ENCODE measurements around the gene CEP104.

CEP104 gene

DNA sequence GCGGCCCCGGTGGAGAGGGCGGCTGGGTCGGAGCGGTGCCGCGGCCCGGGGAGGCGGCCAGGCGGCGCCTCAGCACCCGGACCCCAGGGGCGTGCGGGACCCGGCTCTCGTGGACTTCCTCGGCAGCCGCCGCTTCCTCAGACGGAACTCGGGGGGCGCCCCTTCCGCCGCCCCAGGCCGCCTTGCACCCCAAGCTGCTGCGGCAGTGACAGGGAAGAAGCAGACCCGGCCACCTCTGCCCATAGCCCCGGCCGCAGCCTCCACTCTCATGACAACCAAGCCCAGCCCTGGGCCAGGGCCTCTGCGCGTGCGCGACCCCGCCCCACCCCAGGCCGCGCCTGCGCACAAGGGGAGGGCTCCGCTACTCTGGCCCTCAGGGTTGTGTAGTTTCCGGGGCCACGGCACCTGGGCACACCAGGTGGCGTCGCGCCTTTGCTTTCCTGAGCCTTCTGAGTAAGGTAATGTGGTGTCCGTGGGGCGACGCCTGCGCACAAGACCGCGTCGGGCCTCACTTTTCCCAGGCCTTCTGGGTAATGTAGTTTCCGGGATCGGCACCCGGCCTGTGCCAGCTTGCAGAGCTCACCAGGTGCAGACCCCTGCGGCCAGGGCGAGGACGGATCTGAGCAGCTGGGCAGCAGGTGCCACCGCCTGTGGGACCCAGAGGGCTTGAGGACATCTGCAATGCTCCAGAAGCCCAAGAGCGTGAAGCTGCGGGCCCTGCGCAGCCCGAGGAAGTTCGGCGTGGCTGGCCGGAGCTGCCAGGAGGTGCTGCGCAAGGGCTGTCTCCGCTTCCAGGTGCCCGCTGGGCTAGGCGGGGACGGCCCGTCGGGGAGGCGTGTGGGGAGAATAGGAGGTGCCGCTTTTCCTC lies at the start of gene CEP104, which contains the start of gene DFFB:
Gene CEP104, minus strand, starts transcription at position 289 of the 868 bp plus-strand sequence. CDS start 4,804 bp downstream, outside the sequence.
Gene DFFB, plus strand, starts transcription at position 554 of the 868 bp plus-strand sequence. Its CDS starts 128 bp downstream, at position 682.
- peak; percentile 84 to 94 for DNase-seq

DNA sequence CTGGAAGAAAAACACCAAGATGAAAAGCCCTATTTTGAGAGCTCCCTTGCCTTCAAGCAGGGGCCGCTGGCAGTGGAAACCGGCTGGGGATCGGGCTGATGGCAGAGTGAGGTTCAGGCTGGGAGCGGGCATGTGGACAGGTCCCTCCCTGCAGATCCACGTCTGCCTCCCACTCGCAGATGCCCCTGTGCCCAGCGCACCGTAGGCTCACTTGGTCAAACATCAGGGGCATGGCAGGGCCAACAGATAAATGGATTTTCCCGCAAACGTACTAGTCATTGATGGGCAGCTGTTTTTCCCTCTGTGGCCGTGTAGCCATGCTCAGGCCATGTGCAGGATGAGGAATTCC lies 49.6 kb upstream of the CEP104 start:
- no peak for DNase-seq

DNA sequence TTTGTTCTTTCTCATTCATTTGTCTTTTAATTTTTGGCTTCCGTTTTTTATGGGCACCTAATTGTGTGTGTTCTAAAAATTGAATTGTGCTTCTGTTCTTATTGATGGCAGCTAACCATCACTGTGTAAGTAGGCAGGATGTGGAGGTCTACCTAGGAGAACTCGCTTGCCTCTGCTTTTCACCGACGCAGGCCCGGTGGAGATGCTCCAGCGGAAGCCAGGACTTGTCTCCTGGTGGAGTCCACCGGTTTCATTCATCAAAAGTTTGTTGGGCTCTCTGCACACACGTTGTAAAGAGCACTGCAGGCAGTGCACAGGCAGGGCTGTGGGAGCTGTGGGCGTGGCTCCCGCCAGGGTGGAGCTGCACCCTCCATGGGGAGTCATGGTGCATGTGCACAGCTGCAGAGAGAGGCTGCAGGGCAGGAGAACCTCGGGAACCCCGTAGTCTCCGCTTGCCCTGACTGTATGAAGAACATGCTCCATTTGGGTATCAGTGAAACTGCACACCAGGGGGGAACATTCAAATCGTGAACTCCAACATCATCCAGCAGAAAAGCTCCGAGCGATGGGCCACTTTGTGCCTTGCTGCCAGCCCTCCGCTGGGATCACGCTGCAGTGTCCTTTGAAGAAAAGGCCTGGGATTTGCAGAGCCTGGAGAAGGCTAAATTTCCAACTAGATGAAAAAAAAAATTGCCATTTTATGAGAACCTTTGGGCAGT lies 49.1 kb upstream of the CEP104 start:
- DNase-seq: no peak

DNA sequence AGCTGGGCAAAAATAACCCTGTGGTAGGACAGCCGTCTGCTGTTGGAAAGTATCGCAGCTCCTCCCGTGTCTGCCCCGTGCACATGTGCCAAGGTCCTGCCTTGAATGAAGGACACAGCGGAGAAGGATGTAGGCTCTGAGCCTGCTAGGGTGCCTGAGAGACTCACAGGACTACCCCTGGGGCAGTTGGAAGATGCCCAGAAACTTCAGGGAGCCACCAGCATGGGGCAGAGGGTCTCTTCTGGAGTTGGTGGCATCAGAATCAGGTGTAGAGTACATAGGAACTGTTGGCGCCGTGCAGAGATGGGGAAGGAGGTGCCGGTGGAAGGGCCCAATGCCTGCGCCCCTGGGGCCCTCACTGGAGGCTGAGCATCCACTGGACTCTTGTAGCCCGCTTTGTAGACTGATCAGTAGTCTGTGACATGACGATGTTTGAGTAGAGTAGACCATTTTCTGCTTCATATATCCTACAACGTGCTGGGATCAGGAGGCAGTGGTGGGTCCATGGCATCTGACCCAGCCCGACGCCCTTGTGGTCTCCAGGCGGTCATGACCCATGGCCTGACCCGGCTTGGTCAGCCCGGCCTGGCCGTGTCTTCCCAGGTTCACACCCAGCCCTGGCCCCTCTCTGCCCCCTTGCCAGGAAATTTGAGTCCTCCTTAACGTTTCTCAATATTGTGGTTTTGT lies 48.4 kb upstream of the CEP104 start:
- DNase-seq: no peak

DNA sequence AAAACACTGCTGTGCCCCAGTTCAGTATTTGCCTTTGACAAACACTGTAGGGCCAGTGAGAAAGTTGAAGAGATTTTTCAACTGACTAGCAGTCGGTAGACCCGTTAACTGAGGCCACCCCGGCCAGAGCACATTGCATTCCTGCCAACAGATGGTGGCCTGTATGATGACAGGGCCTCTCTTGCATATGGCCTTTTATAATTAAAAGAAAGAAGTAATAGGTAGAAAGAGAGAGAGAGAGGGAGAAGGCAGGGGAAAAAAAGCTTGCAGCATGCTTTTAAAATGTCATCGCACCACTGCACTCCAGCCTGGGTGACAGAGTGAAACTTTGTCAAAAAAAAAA lies 47.8 kb upstream of the CEP104 start:
- DNase-seq: no peak

DNA sequence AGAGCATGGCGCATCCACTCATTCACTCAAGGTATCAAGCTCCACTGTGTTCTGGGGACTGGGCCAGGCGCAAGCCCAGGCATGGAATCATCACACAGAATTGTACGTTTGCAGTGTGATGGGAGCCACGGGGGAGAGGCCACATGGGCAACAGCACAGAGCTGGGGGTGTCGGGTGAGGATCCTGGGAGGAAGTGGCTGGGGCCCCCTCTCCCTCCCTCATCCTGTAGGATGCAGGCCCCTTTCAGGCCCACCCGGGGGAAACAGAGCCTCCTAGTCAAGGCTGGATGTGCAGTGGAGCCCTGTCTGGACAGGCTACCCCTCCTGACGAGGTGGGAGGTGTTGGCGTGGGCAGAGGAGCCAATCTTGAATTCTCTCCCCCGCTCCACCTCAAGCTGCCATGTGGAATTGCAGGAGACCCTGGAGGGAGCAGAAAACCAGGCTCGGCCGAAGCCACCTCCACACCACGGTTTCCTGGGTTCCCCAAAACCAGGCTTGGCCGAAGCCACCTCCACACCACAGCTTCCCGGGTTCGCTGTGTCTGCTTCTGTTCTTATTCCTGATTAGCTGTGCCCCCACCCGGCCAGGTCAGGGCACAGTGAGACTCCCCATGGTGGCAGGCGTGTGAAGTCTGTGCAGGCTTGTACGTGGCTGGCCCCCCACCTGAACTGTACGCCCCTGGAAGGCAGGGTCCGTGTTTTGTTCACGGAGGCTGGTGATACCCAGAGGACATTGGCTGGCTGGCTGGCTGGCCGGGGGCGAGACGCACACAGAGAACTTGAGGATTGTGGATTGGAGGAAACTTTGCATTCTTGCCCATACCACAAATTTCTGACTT lies 47.2 kb upstream of the CEP104 start:
- no peak for DNase-seq

DNA sequence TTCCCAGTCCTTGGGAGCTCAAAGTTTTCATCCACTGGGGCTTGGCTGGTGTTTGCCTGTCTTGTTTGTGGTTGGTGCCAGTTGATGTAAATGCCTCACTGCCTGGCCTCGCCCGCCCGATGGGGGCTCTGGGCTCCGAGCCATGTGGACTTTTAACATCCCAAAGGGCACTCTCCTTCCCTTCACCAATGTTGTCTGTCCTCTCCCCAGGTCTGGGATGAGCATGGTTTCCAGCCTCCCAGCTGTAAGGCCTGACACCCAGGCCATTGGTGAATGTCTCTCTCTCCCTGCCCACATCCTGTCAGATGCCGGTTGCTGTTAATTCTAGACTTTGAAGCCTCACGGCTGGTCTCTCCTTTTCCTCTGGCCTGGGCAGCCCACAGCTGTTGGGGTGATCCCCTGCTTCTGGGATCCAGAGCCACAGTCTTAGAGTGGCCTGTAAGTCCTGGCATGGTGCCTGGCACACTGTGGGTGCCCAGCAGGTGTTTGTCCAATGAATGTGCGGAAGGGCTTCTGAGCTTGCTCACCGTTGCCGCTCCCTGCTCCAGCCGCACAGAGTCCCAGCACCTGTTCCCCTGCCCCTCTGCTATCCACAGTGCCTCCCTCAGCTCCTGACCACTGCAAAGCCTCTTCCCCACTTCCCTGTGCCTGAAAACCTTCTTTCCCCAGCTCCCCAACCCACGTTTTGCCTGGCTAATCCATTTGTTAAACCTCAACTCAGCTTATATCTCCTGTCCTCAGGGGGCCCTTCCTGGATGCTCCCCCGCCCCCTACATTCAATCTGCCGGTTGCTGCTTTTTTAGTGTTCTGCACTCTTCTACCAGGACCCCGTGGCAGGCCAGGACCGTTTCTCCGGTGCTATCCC lies 46.4 kb upstream of the CEP104 start:
- no peak for DNase-seq

DNA sequence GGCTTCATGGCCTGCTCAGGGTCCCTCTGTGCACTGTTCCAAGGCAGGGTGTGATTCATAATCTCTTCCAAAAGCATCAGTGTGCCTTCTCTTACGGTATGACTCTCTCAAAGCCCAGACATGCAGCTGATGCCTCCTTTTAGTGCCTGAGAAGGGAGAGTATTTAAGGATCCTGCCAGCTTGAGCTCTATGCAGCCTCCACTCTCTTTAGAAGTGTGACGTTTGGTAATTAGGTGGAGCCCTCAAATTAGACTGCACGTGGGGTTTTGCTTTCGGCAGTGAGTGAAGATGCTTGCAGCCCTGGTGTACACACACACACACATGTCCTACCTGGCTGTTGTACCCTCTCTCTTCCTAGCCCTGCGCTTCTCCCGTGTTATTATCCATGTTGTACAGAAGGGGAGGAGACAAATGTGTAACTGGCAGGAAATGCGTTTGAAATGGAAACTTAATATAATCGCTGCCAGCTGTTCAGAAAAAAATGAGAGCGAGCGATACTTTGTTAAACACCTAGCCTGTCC lies 45.6 kb upstream of the CEP104 start:
- no peak for DNase-seq

DNA sequence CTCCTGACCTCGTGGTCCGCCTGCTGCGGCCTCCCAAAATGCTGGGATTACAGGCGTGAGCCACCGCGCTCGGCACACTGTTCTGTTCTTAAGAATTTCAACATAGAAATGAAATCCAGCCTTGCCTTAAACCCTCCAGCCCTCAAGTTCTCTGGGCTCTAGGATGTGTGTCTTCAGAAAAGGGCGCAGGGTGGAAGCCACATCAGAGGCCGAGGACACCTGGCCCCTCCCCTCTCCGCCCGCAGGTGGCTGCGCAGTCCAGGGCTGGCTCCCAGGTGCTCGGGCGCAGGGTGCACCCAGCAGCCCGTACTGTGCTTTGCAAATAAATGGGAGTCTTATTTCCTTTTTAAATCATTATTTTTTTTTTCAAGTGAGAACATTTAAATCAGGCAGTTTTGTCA lies 45.1 kb upstream of the CEP104 start:
- no peak for DNase-seq

DNA sequence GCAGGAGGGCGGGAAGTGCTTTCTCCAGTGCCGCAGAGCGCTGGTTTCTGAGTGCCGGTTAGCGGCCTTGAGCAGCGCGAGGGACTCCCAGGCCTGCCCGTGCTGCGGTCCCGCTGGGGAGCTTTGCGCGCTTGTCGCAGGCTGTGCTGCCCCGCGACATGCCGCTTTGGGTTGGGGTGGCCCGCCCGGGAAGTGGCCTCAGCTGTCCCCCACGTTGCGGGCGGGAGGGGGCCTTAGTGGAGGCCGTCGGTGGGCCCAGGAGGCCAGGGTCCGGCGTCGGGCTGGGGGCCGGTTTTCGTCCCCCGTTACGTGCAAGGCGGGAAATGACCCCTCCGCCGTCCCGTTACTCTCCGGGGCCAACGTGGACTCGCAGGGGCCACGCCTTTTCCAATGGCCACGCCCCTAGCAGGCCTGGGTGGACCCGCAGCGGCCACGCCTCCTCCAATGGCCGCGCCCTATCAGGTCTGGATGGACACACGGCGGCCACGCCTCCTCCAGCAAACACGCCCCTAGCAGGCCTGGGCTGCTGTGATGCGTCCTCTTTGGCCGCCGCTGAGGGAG lies 44.0 kb upstream of the CEP104 start:
- DNase-seq: peak; percentile 92 to 96

DNA sequence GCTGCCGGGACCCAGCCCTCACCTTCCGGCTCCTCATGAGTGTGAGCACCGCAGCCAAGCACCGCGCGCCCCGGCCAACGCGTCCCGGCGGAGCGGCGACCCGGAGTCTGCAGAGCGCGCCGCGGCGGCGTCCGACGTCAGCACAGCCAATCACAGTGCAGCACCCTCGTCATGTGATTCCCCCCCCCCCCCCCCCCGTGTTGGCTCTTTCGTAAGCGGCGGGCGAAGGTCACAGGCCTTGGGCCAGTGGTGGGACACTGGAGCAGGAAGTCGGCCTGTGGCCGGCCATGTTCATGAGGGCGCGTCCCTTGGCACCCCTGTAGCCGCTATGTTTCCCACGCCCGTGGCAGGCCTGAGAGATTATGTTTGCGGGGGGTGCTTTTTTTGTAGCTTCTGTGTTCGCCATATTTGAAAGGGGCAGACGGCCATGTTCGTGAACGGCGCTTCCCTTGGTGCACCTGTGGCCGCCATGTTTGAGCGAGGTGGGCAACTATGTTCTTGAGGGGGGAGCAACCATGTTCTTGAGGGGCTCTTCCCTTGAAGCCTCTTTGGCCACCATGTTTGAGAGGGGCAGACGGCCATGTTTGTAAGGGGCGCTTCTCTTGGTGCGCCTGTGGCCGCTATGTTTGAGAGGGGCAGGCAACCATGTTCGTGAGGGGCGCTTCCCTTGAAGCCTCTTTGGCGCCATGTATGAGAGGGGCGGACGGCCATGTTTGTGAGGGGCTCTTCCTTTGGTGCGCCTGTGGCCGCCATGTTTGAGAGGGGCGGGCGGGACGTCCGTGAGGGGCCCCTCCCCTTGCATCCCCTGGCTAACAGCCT lies 43.3 kb upstream of the CEP104 start, which contains the start of gene C1orf174:
Gene C1orf174, minus strand, starts transcription at position 123 of the 819 bp plus-strand sequence. Its CDS starts 86 bp downstream, at position 37.
- DNase-seq: peak; percentile 99 to 100

DNA sequence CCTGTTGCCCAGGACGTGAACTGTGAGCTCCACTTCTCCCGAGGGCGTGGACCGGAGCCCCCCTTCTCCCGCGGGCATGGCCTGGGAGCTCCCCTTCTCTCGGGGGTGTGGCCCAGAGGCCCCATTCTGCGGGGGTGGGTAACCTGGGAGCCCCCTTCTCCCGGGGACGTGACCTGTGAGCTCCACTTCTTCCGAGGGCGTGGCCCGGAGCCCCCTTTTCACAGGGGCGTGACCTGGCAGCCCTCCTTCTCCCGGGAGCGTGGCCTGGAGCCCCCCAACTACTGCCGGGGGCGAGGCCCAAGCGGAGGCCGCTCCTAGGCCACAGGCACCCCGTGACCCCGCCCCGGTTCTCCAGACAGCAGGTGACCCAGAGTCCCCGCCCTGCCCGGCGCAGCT lies 42.7 kb upstream of the CEP104 start:
- DNase-seq: no peak

DNA sequence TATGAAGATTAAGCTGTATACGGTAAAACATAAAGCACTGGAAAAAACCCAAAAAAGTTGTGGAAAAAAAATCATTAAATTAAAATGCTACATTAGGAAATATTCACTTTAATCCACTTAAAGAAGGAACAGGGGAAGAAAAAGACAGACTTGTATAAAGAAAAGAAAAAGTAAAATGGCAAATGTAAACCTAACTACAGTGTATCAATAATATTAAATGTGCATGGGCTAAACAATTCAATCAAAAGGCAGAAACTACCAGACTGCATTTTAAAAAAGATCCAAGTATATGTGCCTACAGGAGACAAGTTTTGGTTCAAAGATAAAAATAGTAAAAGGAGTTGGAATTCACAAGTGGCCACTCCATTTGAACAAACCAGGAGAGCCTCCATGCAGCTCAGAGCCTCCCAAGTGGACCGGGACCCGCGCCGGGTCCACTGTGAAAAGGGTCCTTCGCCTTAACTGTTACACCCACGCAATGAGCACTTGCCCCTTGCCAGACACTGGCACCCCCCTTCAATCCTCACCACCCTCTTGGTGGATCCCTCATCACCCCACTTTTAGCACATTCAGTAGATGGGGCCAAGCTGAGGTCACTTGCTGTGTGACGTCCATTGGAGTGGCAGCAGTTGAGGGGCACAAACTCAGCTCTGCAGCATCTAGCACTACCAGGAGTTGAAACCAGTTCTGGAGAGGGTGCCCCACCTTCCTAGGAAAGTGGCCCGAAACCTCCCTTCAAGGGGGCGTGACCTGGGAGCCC lies 42.2 kb upstream of the CEP104 start:
- no peak for DNase-seq

DNA sequence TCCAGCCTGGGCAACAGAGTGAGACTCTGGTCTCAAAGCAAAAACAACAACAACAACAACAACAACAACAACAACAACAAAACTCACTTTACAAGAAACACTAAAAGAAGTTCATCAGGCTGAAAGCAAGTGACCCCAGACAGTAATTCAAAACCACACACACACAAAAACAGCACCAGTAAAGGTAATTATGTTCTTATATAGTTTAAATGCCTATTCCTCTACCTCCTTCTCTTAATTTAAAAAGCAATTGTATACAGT lies 41.4 kb upstream of the CEP104 start:
- no peak for DNase-seq

DNA sequence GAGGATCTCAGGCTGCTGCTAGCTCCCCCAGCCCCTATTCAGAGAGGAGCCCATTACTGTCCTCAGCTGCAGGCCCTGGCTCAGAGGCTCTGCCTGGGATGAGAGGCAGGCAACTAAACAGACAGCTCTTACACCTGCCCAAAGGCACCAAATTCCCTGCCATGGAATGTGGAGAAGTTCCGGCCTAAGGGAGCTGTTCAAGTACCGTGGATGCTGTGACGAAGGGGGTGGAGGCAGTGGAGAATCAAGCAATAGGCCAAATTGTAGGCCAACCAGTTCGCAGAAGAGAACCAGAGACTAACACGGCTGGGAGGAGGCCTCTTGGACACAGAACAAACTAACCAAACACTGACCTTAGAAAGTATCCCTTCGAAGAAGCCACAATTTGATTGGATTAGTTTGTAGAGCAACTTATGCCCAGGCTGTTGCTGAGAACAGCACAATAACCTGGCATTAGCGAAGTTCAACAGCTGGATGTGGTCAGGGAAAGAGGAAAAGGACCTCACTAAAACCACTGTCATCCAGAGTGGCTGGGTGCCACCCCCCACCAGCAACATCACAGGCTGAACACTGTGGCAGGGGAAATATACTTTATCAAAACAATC lies 39.5 kb upstream of the CEP104 start:
- DNase-seq: no peak

DNA sequence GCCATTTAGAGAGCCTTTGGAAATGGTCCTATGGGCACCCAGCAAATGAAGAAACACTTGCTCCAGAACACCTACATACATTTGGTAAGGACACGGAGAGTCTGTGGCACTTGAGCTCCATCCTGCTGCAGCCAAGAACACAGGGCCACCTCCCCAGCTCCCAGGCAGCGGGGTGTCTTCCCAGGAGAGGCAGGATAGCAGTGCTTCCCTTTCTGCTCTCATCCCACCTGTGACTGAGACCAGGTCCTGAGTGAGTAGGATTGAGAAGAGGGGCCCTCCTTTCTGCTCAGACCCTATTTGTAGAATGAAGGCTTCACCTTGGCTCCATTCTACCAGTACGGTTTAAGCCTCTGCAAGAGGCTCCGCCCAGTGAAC lies 38.9 kb upstream of the CEP104 start:
- no peak for DNase-seq

DNA sequence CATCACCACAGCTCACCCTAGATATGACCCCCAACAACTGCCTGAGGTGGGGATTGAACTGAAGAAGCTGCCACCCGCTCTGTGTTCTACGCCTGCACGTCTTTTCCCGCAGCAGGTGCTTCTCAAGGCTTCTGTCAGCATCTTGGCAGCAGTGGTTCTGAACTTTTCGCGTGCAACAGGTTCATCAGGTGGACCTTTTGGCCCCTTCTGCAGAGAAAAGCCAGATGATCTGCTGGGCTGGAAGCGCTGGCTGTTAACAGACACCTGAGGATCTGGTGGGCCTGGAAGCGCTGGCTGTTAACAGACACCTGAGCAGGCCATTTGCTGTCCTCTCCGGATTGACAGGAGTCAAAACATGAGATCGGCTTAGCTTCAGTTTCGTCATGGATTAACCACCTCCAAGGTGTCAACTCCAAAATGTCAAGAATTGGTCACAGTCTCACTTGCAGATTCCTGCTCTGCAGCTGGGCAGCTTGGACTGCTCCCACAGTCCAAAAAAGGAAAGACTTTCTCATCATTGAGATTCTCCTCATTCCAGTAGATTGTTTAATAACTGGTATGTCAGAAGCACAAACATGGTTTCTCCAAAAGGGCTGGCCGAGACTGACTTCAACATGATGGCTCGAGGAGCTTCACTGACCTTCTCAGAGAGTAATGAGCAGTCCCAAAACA lies 38.4 kb upstream of the CEP104 start:
- DNase-seq: no peak

DNA sequence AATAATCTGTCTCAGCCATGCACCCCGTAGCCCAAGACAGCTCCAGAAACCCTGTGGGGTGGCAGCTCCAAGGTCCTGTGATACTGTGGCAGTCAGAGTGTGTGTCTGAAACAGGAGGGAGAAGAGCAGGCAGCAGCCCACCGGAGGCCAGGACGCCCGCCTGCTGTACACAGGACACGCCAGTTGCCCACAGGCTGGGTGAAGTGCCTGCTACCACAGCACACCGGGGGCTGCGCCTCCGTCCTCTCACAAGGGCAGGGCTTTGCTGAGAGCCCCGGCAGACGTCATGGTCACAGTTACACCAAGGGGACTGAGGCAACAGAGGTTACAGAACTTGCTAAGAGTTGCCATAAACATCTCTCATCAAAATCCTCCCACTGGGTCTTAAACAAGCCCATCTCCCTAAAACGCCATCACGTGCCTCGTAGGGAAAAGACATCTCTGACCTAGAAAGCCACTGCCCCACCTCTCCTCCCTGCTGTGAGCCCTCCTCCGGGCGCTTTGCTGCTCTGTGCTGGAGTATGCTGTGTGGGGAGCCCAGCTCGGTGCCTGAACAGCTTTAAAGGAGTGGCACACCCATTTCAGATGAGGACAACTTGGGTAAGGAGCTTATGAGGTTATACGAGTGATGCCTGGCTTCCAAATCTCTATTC lies 37.7 kb upstream of the CEP104 start:
- no peak for DNase-seq

All from hippocampal formation (tissue), 2 donors.